IMR-90 (cell line): ENCODE measurements around the gene PKD1. TPM values are rescaled to one million over a fixed set of nuclear protein-coding genes. Genes with fewer than 3 reads are reported as not detected.
"Not testable (repeated sequence)": the region's sequence is repeated elsewhere in the genome, so short reads cannot be mapped to it uniquely, and the experiment has no call there.

ENCODE experiments used
- ATAC-seq: fragments of 200-7000 bp; cut with Tn5 transposase; 2 replicates; pipeline ENCODE4 v1.9.1; 2020; ENCODE audit warnings: low read depth, mild to moderate bottlenecking, moderate library complexity
- BruUV-seq: library from RNA; stranded (reverse); fragments of 400-500 nt; replicated peaks from 2 replicates; lab custom pipeline; 2021; lab: Mats Ljungman, UMichigan
- CTCF ChIA-PET: fragments of 300-600 bp; formaldehyde crosslinking; extraction: SDS; loops from one replicate; lab custom pipeline; 2021; ENCODE audit warnings: antibody characterized with exemption; lab: Yijun Ruan, JAX
- POLR2A ChIA-PET: fragments of 300-600 bp; sonication (Branson Sonifier 250); formaldehyde crosslinking; loops from one replicate; lab custom pipeline; 2022; ENCODE audit warnings: antibody characterized with exemption; ENCODE audit not compliant: unreplicated experiment; lab: Charles Lee
- DNase-seq: peaks from one replicate; pipeline ENCODE4 v3.0.0; 2013
- H2AFZ ChIP-seq: replicated peaks from 2 replicates; pipeline ENCODE3; 2013; ENCODE audit warnings: low read length, mild to moderate bottlenecking; ENCODE audit not compliant: poor library complexity
- H2AK5ac ChIP-seq: 2 replicates; pipeline ENCODE4 v1.6.1; 2013; ENCODE audit warnings: low read depth, low read length, inconsistent platforms
- H2AK9ac ChIP-seq: replicated peaks from 2 replicates; pipeline ENCODE3; 2013; ENCODE audit warnings: mild to moderate bottlenecking, low read depth, low read length, moderate library complexity; ENCODE audit not compliant: poor library complexity
- H2BK120ac ChIP-seq: 2 replicates; pipeline ENCODE4 v1.6.1; 2013; ENCODE audit warnings: low read depth, low read length, inconsistent platforms
- H2BK15ac ChIP-seq: 3 replicates; pipeline ENCODE4 v1.6.1; 2013; ENCODE audit warnings: low read depth, low read length, inconsistent platforms
- H2BK20ac ChIP-seq: 2 replicates; pipeline ENCODE4 v1.6.1; 2013; ENCODE audit warnings: low read depth, mild to moderate bottlenecking, inconsistent platforms, low read length, moderate library complexity
- H2BK5ac ChIP-seq: 2 replicates; pipeline ENCODE4 v1.6.1; 2013; ENCODE audit warnings: mild to moderate bottlenecking, low read depth, low read length, inconsistent platforms; ENCODE audit not compliant: poor library complexity, severe bottlenecking
- H3K14ac ChIP-seq: replicated peaks from 2 replicates; pipeline ENCODE4 v1.6.1; 2013; ENCODE audit warnings: low read depth, low read length, inconsistent platforms
- H3K18ac ChIP-seq: 2 replicates; pipeline ENCODE4 v1.6.1; 2013; ENCODE audit warnings: low read depth, low read length, control low read depth
- H3K23ac ChIP-seq: 2 replicates; pipeline ENCODE4 v1.6.1; 2013; ENCODE audit warnings: low read depth, low read length, inconsistent platforms
- H3K27ac ChIP-seq: 2 replicates; pipeline ENCODE4 v1.5.1; 2013; ENCODE audit warnings: mild to moderate bottlenecking, control low read depth, low read length; ENCODE audit not compliant: insufficient read depth
- H3K27me3 ChIP-seq: 2 replicates; pipeline ENCODE4 v1.6.1; 2013; ENCODE audit warnings: low read length; ENCODE audit not compliant: control insufficient read depth, insufficient read depth
- H3K36me3 ChIP-seq: 2 replicates; pipeline ENCODE4 v1.6.1; 2013; ENCODE audit warnings: low read length, mixed read lengths; ENCODE audit not compliant: control insufficient read depth, insufficient read depth
- H3K4ac ChIP-seq: 2 replicates; pipeline ENCODE4 v1.6.1; 2013; ENCODE audit warnings: low read depth, low read length, inconsistent platforms
- H3K4me1 ChIP-seq: 2 replicates; pipeline ENCODE4 v1.6.1; 2013; ENCODE audit warnings: low read length, mixed read lengths; ENCODE audit not compliant: control insufficient read depth, insufficient read depth
- H3K4me2 ChIP-seq: 2 replicates; pipeline ENCODE4 v1.6.1; 2013; ENCODE audit warnings: low read depth, mild to moderate bottlenecking, control low read depth, low read length, moderate library complexity
- H3K4me3 ChIP-seq: 2 replicates; pipeline ENCODE4 v1.5.1; 2013; ENCODE audit warnings: low read depth, mild to moderate bottlenecking, control low read depth, low read length, moderate library complexity; ENCODE audit not compliant: insufficient read depth
- H3K56ac ChIP-seq: 2 replicates; pipeline ENCODE4 v1.6.1; 2013; ENCODE audit warnings: low read length, inconsistent platforms; ENCODE audit not compliant: insufficient read depth; ENCODE audit errors: extremely low read depth
- H3K79me1 ChIP-seq, 2 experiments: 2 replicates each; pipeline ENCODE4 v1.6.1; 2013; ENCODE audit warnings: low read length in 2 of 2, inconsistent platforms in 1 of 2, low read depth in 1 of 2
- H3K9ac ChIP-seq: 2 replicates; pipeline ENCODE4 v1.6.1; 2013; ENCODE audit warnings: low read depth, low read length, control low read depth
- H3K9me1 ChIP-seq: 2 replicates; pipeline ENCODE4 v1.6.1; 2013; ENCODE audit warnings: low read length, inconsistent platforms; ENCODE audit not compliant: insufficient read depth
- H3K9me3 ChIP-seq: 2 replicates; pipeline ENCODE4 v1.6.1; 2013; ENCODE audit warnings: low read length; ENCODE audit not compliant: control insufficient read depth, insufficient read depth
- H4K20me1 ChIP-seq: 2 replicates; pipeline ENCODE4 v1.6.1; 2013; ENCODE audit warnings: low read length, inconsistent platforms; ENCODE audit not compliant: insufficient read depth
- H4K5ac ChIP-seq: 2 replicates; pipeline ENCODE4 v1.6.1; 2013; ENCODE audit warnings: mild to moderate bottlenecking, low read depth, low read length, control low read depth
- H4K8ac ChIP-seq, 2 experiments: 2 replicates each; pipeline ENCODE4 v1.6.1; 2013; ENCODE audit warnings: low read depth in 2 of 2, low read length in 2 of 2, control low read depth in 1 of 2, inconsistent platforms in 1 of 2
- H4K91ac ChIP-seq: 2 replicates; pipeline ENCODE4 v1.6.1; 2013; ENCODE audit warnings: low read depth, low read length, inconsistent platforms; ENCODE audit not compliant: insufficient read depth
- MAZ ChIP-seq: IDR thresholded peaks from 2 replicates; pipeline ENCODE4 v1.6.1; 2012; ENCODE audit warnings: low read depth, mild to moderate bottlenecking, low read length, improper control_type of control experiment, moderate library complexity, borderline replicate concordance
- POLR2A ChIP-seq: IDR thresholded peaks from 2 replicates; pipeline ENCODE4 v1.6.1; 2012; ENCODE audit warnings: mild to moderate bottlenecking, low read depth, low read length
- WGBS, 2 experiments: methylation state at CpG; one replicate each; pipeline versions ENCODE4 v1.1.5 to v1.1.7; 2013; ENCODE audit warnings: missing lambda C conversion rate in 2 of 2; ENCODE audit not compliant: insufficient read length in 1 of 2; ENCODE audit errors: extremely low coverage in 2 of 2; 5-methylcytosine and 5-hydroxymethylcytosine counted together
- dilution Hi-C: fragments of 300-500 bp; cut with HindIII; formaldehyde crosslinking; loops from one replicate; pipeline ENCODE4 v1.14.3; 2018; ENCODE audit warnings: low sequenced_read_pairs; ENCODE audit not compliant: unreplicated experiment
- in situ Hi-C: fragments of 300-500 bp; cut with MboI; formaldehyde crosslinking; loops from 3 replicates; pipeline ENCODE4 v1.14.3; 2019; ENCODE audit warnings: low sequenced_read_pairs, inconsistent platforms, mixed read lengths
- intact Hi-C: fragments of 100-400 bp; cut with micrococcal nuclease; formaldehyde crosslinking; loops from 2 replicates; pipeline ENCODE4 v1.10.0; 2022
- polyA plus RNA-seq, 3 experiments: library from polyadenylated mRNA; depleted of rRNA; stranded (reverse); fragments of >200 nt; gene quantifications; 2 replicates each; pipeline ENCODE4 v1.2.3, GENCODE V29; 2012; ENCODE audit warnings: low replicate concordance in 1 of 3
- total RNA-seq: library from RNA; depleted of rRNA; stranded (reverse); fragments of >200 nt; gene quantifications from 2 replicates; pipeline ENCODE4 v1.2.3, GENCODE V29; 2012

PKD1 gene
- total and polyA plus RNA-seq, 2 of the 4 experiments (the other 2 are of a cell fraction) = 7.9 to 97.3 TPM

DNA sequence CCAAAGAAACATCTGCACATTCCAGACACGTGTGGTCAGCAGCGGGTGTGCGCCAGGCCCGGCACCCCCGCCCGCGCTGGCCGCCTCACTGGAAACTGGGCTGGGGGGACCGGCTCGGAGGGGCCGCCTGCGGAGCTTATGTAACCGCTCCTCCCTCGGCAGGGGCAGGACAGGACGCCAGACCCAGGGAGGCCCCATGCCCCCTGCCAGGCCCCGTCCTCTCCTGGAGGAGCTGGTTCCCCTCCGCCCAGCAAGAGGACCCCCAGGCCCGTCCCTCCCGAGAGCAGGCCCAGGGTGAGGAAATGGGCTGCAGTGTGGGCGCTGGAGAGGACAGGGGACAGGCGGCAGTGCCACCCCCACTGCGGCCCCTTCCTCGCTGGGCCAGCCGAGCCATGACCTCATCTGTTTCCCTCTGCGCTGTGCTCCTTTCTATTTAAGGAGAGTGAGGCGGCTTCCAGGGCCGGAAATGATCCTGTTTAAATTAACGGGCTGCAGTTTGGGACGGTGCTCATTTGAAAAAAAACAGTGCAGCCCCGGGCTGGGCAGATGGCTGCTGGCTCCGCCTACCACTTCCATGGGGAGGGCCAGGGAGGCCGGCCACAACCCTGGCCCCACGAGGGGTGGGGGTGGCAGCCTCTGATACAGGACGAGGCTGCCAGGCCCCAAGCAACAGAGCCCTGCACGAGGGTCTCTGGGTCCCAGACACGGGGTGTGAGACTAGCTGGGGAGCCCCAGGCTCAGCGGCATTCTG is 10.8 kb downstream of the PKD1 start:
- H3K4me1 ChIP-seq = peaks cover 36% of the 10 kb centered on the region
- H4K8ac ChIP-seq = peak overlapping the region; percentile 71 to 89
- POLR2A ChIA-PET, dilution Hi-C loops, H3K27me3 ChIP-seq, H2AFZ ChIP-seq, intact Hi-C loops, in situ Hi-C loops, CTCF ChIA-PET, BruUV-seq, H3K9me3 ChIP-seq, H3K9me1 ChIP-seq, H3K36me3 ChIP-seq: not testable (repeated sequence)
- ATAC-seq (peak; percentile 72), DNase-seq (peak; percentile 77)
- peak overlapping the region; percentile 86 for H4K5ac ChIP-seq
- peak overlapping the region; percentile 82 for H2AK9ac ChIP-seq
- peak overlapping the region; percentile 96 for H2BK5ac ChIP-seq
- H3K4me2 ChIP-seq = peak overlapping the region; percentile 74
- peak overlapping the region; percentile 99 for H2AK5ac ChIP-seq
- peak overlapping the region; percentile 84 for H3K23ac ChIP-seq
- 0 out of 2 replicates have a peak, but pooled peaks have one; percentile 19 for TF ChIP-seq POLR2A
- TF ChIP-seq MAZ = peak; percentile 56; the same call in 1 of the 2 replicates
- H2BK15ac ChIP-seq = peak overlapping the region; percentile 63; the same call in 1 of the 3 replicates
- peaks cover 33% of the 10 kb centered on the region for H4K20me1 ChIP-seq
- H2BK20ac ChIP-seq = peak overlapping the region; percentile 52; the same call in 1 of the 2 replicates
- 0% methylated on average over 4 of the region's 37 CpGs; no CpG with 5 or more reads in 1 of the 2 experiments for WGBS, 2 experiments
- peak overlapping the region; percentile 72 for H3K9ac ChIP-seq
- peak overlapping the region; percentile 72 for H3K18ac ChIP-seq
- peak overlapping the region; percentile 27 for H3K4me3 ChIP-seq
- peak overlapping the region; percentile 98 for H3K27ac ChIP-seq
- peak overlapping the region; percentile 90 for H3K14ac ChIP-seq
- H3K4ac ChIP-seq = peak overlapping the region; percentile 93
- peak overlapping the region; percentile 85 for H3K56ac ChIP-seq
- peak overlapping the region; percentile 88 for H2BK120ac ChIP-seq
- H3K79me1 ChIP-seq = peaks cover 7 to 28% of the 10 kb centered on the region in 2 experiments; a peak in 3 of 4 replicates
- peak overlapping the region; percentile 93 for H4K91ac ChIP-seq

DNA sequence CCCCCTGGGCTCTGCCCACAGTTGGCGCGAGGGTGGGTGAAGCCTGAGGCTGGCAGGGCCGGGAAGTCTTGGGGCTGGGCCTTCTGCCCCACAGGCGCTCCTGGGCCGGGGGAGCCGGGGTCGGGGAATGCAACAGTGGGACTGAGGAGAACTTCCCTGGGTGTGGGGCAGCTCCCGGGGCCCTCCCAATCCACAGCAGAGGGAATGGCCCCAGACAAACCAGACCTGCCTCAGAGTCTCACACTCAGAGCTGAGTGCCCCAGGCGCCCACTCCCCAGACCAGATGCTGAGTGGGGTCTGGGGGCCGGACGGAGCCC is 11.4 kb downstream of the PKD1 start:
- Histone ChIP-seq H3K4me1 (peaks cover 36% of the 10 kb centered on the region), H2AK5ac (peak overlapping the region; percentile 70), H2BK5ac (peak overlapping the region; percentile 96), H3K14ac (peak overlapping the region; percentile 89), H4K20me1 (peaks cover 30% of the 10 kb centered on the region), H3K18ac (peak overlapping the region; percentile 72; the same call in 1 of the 2 replicates), H2BK15ac (peak overlapping the region; percentile 63; the same call in 1 of the 3 replicates), H4K91ac (peak overlapping the region; percentile 89), H4K8ac (peak overlapping the region; percentile 71 to 89; a peak in 3 of 4 replicates), H4K5ac (peak overlapping the region; percentile 86), H3K23ac (peak overlapping the region; percentile 66; the same call in 1 of the 2 replicates), H3K9ac (peak overlapping the region; percentile 72), H2BK120ac (peak overlapping the region; percentile 88), H3K4me2 (peak overlapping the region; percentile 74), H2BK20ac (0 out of 2 replicates have a peak overlapping the region, but pooled peaks have one; percentile 45), H3K56ac (peak overlapping the region; percentile 85), H3K27ac (peak overlapping the region; percentile 98), H3K4ac (peak overlapping the region; percentile 93), H3K79me1 (peaks cover 7 to 28% of the 10 kb centered on the region in 2 experiments; a peak in 3 of 4 replicates), H2AK9ac (peak overlapping the region; percentile 82)
- in situ Hi-C loops, H3K27me3 ChIP-seq, DNase-seq, H3K9me3 ChIP-seq, H3K36me3 ChIP-seq, H2AFZ ChIP-seq, intact Hi-C loops, POLR2A ChIA-PET, H3K4me3 ChIP-seq, BruUV-seq, H3K9me1 ChIP-seq, CTCF ChIA-PET, dilution Hi-C loops: not testable (repeated sequence)
- ATAC-seq = peak; percentile 4
- 11% methylated on average over 5 of the region's 11 CpGs; no CpG with 5 or more reads in 1 of the 2 experiments for WGBS, 2 experiments
